AG04450 (cell line): Measurements from ENCODE around the gene HNMT. TPM values are rescaled to one million over a fixed set of nuclear protein-coding genes. Genes with fewer than 3 reads are reported as not detected.

Experiments
- CTCF ChIA-PET: fragments of 300-600, 350-600 bp; formaldehyde crosslinking; extraction: SDS; loops from one replicate; lab custom pipeline; 2022; ENCODE audit warnings: antibody characterized with exemption, inconsistent platforms; lab: Charles Lee
- POLR2A ChIA-PET: fragments of 350-600 bp; formaldehyde crosslinking; extraction: SDS; loops from one replicate; lab custom pipeline; 2021; ENCODE audit warnings: antibody characterized with exemption, inconsistent platforms; lab: Yijun Ruan, JAX
- DNase-seq: peaks from one replicate; pipeline ENCODE4 v3.0.0-alpha.2; 2011; ENCODE audit warnings: low read depth, low spot score
- H3K27ac ChIP-seq: one replicate; pipeline ENCODE4 v1.5.1; 2012; ENCODE audit warnings: low read depth, low read length, control low read depth
- H3K27me3 ChIP-seq: one replicate; pipeline ENCODE4 v1.6.0; 2012; ENCODE audit warnings: low read length; ENCODE audit not compliant: control insufficient read depth, insufficient read depth
- H3K4me3 ChIP-seq: 2 replicates; pipeline ENCODE4 v1.5.1; 2011; ENCODE audit warnings: mild to moderate bottlenecking, low read depth, low read length, control low read depth
- H3K9me3 ChIP-seq: 2 replicates; pipeline ENCODE4 v1.5.1; 2012; ENCODE audit warnings: low read length; ENCODE audit not compliant: control insufficient read depth, insufficient read depth
- polyA plus RNA-seq: library from polyadenylated mRNA; depleted of rRNA; stranded (reverse); fragments of >200 nt; gene quantifications from 2 replicates; pipeline ENCODE4 v1.2.3, GENCODE V29; 2011
- TF ChIP-seq, protein P1 (sequence below): IDR thresholded peaks from 2 replicates; pipeline ENCODE4 v1.5.1; 2011; ENCODE audit warnings: low read depth, low read length, control low read depth, inconsistent platforms

Gene HNMT
- polyA plus RNA-seq, 1 experiment = 47.0 TPM

DNA sequence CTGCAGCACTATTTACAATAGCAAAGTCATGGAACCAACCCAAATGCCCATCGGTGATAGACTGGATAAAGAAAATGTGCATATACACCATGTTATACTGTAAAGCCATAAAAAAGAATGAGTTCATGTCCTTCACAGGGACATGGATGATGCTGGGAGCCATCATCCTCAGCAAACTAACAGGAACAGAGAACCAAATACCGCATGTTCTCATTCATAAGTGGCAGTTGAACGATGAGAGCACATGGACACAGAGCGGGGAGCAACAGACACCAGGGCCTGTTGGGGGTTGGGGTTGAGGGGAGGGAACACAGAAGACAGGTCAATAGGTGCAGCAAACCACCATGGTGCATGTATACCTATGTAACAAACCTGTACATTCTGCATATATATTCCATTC is 33.5 kb downstream of the HNMT start:
- ChIA-PET POLR2A (no interaction called here), CTCF (interaction anchor here (1.0 kb wide), 1 partner anchor 14 kb away, joined by 3 read pairs; no protein-coding TSS in a partner anchor)
- no peak for DNase-seq

DNA sequence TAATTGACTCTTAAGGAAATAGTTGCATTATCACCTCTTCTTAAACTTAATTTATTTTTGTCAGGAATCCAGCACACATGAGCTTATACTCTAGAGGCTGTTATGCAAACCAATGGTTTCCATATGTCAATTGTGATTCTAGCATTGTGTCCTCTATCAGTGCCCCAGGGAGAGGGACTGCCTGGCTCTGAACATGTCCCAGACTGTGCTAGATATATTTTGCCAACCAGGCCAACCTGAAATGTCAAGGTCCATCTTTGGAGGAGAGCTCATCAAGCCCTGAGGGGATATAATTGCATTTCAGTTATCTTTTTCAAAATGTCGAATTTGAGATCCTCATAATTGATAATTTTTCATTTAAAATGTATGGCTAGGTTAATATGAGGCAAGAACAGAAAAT is 34.2 kb downstream of the HNMT start:
- H3K9me3 ChIP-seq = no peaks in the 10 kb centered on the region
- TF ChIP-seq, protein P1, sequence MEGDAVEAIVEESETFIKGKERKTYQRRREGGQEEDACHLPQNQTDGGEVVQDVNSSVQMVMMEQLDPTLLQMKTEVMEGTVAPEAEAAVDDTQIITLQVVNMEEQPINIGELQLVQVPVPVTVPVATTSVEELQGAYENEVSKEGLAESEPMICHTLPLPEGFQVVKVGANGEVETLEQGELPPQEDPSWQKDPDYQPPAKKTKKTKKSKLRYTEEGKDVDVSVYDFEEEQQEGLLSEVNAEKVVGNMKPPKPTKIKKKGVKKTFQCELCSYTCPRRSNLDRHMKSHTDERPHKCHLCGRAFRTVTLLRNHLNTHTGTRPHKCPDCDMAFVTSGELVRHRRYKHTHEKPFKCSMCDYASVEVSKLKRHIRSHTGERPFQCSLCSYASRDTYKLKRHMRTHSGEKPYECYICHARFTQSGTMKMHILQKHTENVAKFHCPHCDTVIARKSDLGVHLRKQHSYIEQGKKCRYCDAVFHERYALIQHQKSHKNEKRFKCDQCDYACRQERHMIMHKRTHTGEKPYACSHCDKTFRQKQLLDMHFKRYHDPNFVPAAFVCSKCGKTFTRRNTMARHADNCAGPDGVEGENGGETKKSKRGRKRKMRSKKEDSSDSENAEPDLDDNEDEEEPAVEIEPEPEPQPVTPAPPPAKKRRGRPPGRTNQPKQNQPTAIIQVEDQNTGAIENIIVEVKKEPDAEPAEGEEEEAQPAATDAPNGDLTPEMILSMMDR = no peak
- CTCF ChIA-PET = interaction anchor here (0.7 to 1.0 kb wide), 2 partner anchors 15 to 91 kb away, joined by 3 read pairs; no protein-coding TSS in a partner anchor

More for the DNA sequence above, 33.5 kb downstream of the HNMT start:
- H3K27ac ChIP-seq = no peak overlapping the region
- H3K9me3 ChIP-seq = peaks cover under 1% of the 10 kb centered on the region; the same call in 1 of the 2 replicates
- H3K27me3 ChIP-seq = no peaks in the 10 kb centered on the region
- no peak overlapping the region for H3K4me3 ChIP-seq
- TF ChIP-seq, protein P1 = no peak

DNA sequence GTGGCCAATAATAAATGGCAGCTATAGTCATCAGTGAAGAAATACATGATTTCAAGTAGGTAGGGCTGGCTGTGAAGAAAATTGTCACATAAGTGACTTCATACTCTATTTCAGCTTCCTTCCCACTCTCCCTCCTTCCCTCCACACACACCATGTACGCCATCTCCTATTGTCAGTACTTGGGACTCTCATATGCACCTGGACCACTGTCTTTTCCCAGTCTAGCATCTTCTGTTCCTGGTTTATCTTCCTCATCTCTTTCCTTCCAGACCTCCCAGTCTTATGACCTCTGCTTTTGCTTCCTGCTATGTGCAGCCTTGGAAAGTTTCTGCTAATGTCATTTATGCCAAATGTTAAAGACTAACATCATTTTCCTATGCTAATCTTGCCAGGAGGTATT is 35.0 kb downstream of the HNMT start:
- no peak for DNase-seq
- TF ChIP-seq, protein P1 = no peak
- POLR2A ChIA-PET = no interaction called here
- Histone ChIP-seq H3K4me3 (no peak overlapping the region), H3K9me3 (no peaks in the 10 kb centered on the region), H3K27me3 (no peaks in the 10 kb centered on the region), H3K27ac (no peak overlapping the region)
- CTCF ChIA-PET = interaction anchor here (0.7 kb wide), 1 partner anchor 91 kb away, joined by 3 read pairs; no protein-coding TSS in a partner anchor

More for the DNA sequence above, 34.2 kb downstream of the HNMT start:
- Histone ChIP-seq H3K4me3 (no peak overlapping the region), H3K27ac (no peak overlapping the region), H3K27me3 (no peaks in the 10 kb centered on the region)
- POLR2A ChIA-PET = no interaction called here
- no peak for DNase-seq

GRCh38 chr2:138000009-138000408 is 35.7 kb downstream of the HNMT start:
- TF ChIP-seq, protein P1 = no peak
- H3K27ac ChIP-seq = no peak overlapping the region
- H3K27me3 ChIP-seq = no peaks in the 10 kb centered on the region
- ChIA-PET CTCF (no interaction called here), POLR2A (no interaction called here)
- H3K9me3 ChIP-seq = no peaks in the 10 kb centered on the region
- H3K4me3 ChIP-seq = no peak overlapping the region
- DNase-seq = no peak

DNA sequence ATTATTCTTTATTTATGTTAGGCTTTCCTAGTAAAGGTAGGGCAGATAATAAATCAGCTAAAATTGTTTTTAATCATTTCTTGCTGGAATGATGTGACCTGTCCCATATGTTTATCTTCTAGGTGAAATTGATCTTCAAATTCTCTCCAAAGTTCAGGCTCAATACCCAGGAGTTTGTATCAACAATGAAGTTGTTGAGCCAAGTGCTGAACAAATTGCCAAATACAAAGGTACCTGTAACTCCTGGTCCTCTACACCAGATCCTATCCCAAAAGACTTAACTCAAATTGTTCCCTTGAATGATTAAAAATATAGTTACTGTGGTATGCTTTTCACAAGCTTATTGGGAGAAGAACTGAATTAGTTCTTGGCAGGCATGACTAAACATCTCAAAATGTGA is 36.5 kb downstream of the HNMT start:
- POLR2A ChIA-PET = no interaction called here
- TF ChIP-seq, protein P1 = no peak
- Histone ChIP-seq H3K27ac (no peak overlapping the region), H3K4me3 (no peak overlapping the region), H3K9me3 (no peaks in the 10 kb centered on the region), H3K27me3 (no peaks in the 10 kb centered on the region)
- CTCF ChIA-PET = no interaction called here
- DNase-seq = no peak
